ENCODE data around the gene RPL10A.
A peak's percentile ranks its signal among the peaks of the same experiment; 100 is the strongest.

The RPL10A gene

GRCh38 chr6:35475573-35475972 is 7.4 kb downstream of the RPL10A start:
- no peak for DNase-seq (ENCODE audit: low spot score)

GRCh38 chr6:35476004-35476403 is 7.8 kb downstream of the RPL10A start:
- DNase-seq (ENCODE audit: low spot score): no peak

- DNase-seq (ENCODE audit: low spot score): no peak
These were observed 8.8 kb downstream of the RPL10A start for GRCh38 chr6:35477028-35477427.

- no peak for DNase-seq (ENCODE audit: low spot score)
These were observed 9.5 kb downstream of the RPL10A start for GRCh38 chr6:35477551-35478179.

GRCh38 chr6:35478259-35478658 is 10.1 kb downstream of the RPL10A start:
- DNase-seq (ENCODE audit: low spot score): no peak

- no peak for DNase-seq (ENCODE audit: low spot score)
These were observed 12.0 kb downstream of the RPL10A start for GRCh38 chr6:35480176-35480575.

- DNase-seq (ENCODE audit: low spot score): no peak
These were observed 13.0 kb downstream of the RPL10A start for GRCh38 chr6:35481226-35481625.

- DNase-seq (ENCODE audit: low spot score): no peak
These were observed 14.9 kb downstream of the RPL10A start for GRCh38 chr6:35483062-35483461.

GRCh38 chr6:35483490-35483889 is 15.3 kb downstream of the RPL10A start:
- no peak for DNase-seq (ENCODE audit: low spot score)

GRCh38 chr6:35483893-35484645 is 15.9 kb downstream of the RPL10A start:
- no peak for DNase-seq (ENCODE audit: low spot score)

GRCh38 chr6:35484921-35485392 is 16.8 kb downstream of the RPL10A start:
- no peak for DNase-seq (ENCODE audit: low spot score)

- no peak for DNase-seq (ENCODE audit: low spot score)
These were observed 17.2 kb downstream of the RPL10A start for GRCh38 chr6:35485402-35485877.

GRCh38 chr6:35486005-35486925 is 18.1 kb downstream of the RPL10A start:
- DNase-seq (ENCODE audit: low spot score): no peak

- peak; percentile 58 for DNase-seq (ENCODE audit: low spot score)
These were observed 19.7 kb downstream of the RPL10A start for GRCh38 chr6:35487658-35488516.

- DNase-seq (ENCODE audit: low spot score): no peak
These were observed 20.3 kb downstream of the RPL10A start for GRCh38 chr6:35488517-35488862.

- no peak for DNase-seq (ENCODE audit: low spot score)
These were observed 20.9 kb downstream of the RPL10A start for GRCh38 chr6:35489066-35489465.

- DNase-seq (ENCODE audit: low spot score): no peak
These were observed 22.0 kb downstream of the RPL10A start for GRCh38 chr6:35489995-35490791.

- no peak for DNase-seq (ENCODE audit: low spot score)
These were observed 22.8 kb downstream of the RPL10A start for GRCh38 chr6:35490821-35491557.

- no peak for DNase-seq (ENCODE audit: low spot score)
These were observed 23.5 kb downstream of the RPL10A start for GRCh38 chr6:35491558-35492257.
